GM23338 (cell line): ENCODE measurements around the gene CDC14B. TPM values are rescaled to one million over a fixed set of nuclear protein-coding genes. Genes with fewer than 3 reads are reported as not detected.

ENCODE experiments used
- ATAC-seq: fragments of 200-7000 bp; cut with Tn5 transposase; 3 replicates; pipeline ENCODE4 v1.9.1; 2020
- DNase-seq: peaks from one replicate; pipeline ENCODE4 v3.0.0-alpha.2; 2015; ENCODE audit warnings: low spot score
- H2AFZ ChIP-seq: fragments of 200-600 bp; sonication (generic); 2 replicates; pipeline ENCODE4 v1.8.0; 2016; ENCODE audit warnings: antibody characterized with exemption, mild to moderate bottlenecking, moderate library complexity
- H3F3A ChIP-seq: fragments of 200-600 bp; sonication (generic); replicated peaks from 2 replicates; pipeline ENCODE4 v1.8.0; 2017; ENCODE audit warnings: antibody characterized with exemption, mixed run types, low read depth
- H3K27ac ChIP-seq: fragments of 200-600 bp; sonication (generic); 2 replicates; pipeline ENCODE4 v1.6.1; 2016; ENCODE audit warnings: low read depth
- H3K27me3 ChIP-seq: fragments of 200-600 bp; sonication (generic); 2 replicates; pipeline ENCODE4 v1.8.0; 2016; ENCODE audit warnings: mild to moderate bottlenecking, mixed run types, moderate library complexity; ENCODE audit not compliant: insufficient read depth
- H3K36me3 ChIP-seq: fragments of 200-600 bp; sonication (generic); 2 replicates; pipeline ENCODE4 v1.8.0; 2016; ENCODE audit warnings: mild to moderate bottlenecking; ENCODE audit not compliant: insufficient read depth
- H3K4me1 ChIP-seq: fragments of 200-600 bp; sonication (generic); 2 replicates; pipeline ENCODE4 v1.8.0; 2016; ENCODE audit warnings: mild to moderate bottlenecking, moderate library complexity; ENCODE audit not compliant: insufficient read depth
- H3K4me2 ChIP-seq: fragments of 200-600 bp; sonication (generic); 2 replicates; pipeline ENCODE4 v1.7.1; 2017; ENCODE audit warnings: mixed run types
- H3K4me3 ChIP-seq: fragments of 200-600 bp; sonication (generic); 2 replicates; pipeline ENCODE4 v1.6.1; 2016; ENCODE audit warnings: mixed run types
- H3K79me2 ChIP-seq: fragments of 200-600 bp; sonication (generic); replicated peaks from 2 replicates; pipeline ENCODE4 v1.8.0; 2017; ENCODE audit warnings: mild to moderate bottlenecking; ENCODE audit not compliant: insufficient read depth
- H3K9me2 ChIP-seq: fragments of 200-600 bp; sonication (generic); 2 replicates; pipeline ENCODE4 v1.8.0; 2017; ENCODE audit not compliant: insufficient read depth
- H4K20me1 ChIP-seq: fragments of 200-600 bp; sonication (generic); replicated peaks from 2 replicates; pipeline ENCODE4 v1.8.0; 2017; ENCODE audit warnings: mild to moderate bottlenecking; ENCODE audit not compliant: insufficient read depth
- H3K27ac Mint-ChIP-seq: 2 replicates; pipeline ENCODE4 v1.8.0; 2020; ENCODE audit warnings: inconsistent platforms, mild to moderate bottlenecking, moderate library complexity, mixed read lengths
- H3K27me3 Mint-ChIP-seq: 3 replicates; pipeline ENCODE4 v1.8.0; 2022; ENCODE audit warnings: low read depth, mild to moderate bottlenecking, moderate library complexity, mixed read lengths, inconsistent platforms; ENCODE audit not compliant: insufficient read depth, poor library complexity
- H3K36me3 Mint-ChIP-seq: 3 replicates; pipeline ENCODE4 v1.8.0; 2021; ENCODE audit warnings: low read depth, mild to moderate bottlenecking, inconsistent platforms, moderate library complexity, mixed read lengths
- H3K4me1 Mint-ChIP-seq: 3 replicates; pipeline ENCODE4 v1.8.0; 2020; ENCODE audit warnings: mild to moderate bottlenecking, inconsistent platforms, mixed read lengths
- H3K4me3 Mint-ChIP-seq: 3 replicates; pipeline ENCODE4 v1.8.0; 2021; ENCODE audit warnings: moderate library complexity, mild to moderate bottlenecking, inconsistent platforms, mixed read lengths
- H3K9me3 Mint-ChIP-seq: 3 replicates; pipeline ENCODE4 v1.8.0; 2020; ENCODE audit warnings: moderate library complexity, mild to moderate bottlenecking, inconsistent platforms, mixed read lengths
- CREB1 ChIP-seq: fragments of 250-450 bp; sonication (Bioruptor Pico); IDR thresholded peaks from 2 replicates; pipeline ENCODE4 v1.5.0; 2020; ENCODE audit warnings: low read depth, mild to moderate bottlenecking, moderate library complexity
- CTCF ChIP-seq, 2 experiments: fragments of 200-600 bp in 1 of 2; sonication (generic) in 1 of 2; conservative IDR thresholded peaks; 2 replicates each; pipeline versions ENCODE4 v1.5.1 to v1.6.1; 2016 to 2017; ENCODE audit warnings: antibody characterized with exemption in 2 of 2, low read depth in 2 of 2, mild to moderate bottlenecking in 2 of 2, moderate library complexity in 1 of 2
- ETS1 ChIP-seq: IDR thresholded peaks from 2 replicates; pipeline ENCODE4 v1.6.1; 2016; ENCODE audit warnings: antibody characterized with exemption
- EZH2 ChIP-seq: fragments of 200-600 bp; sonication (generic); IDR thresholded peaks from one replicate; pipeline ENCODE4 v1.8.0; 2017; ENCODE audit warnings: antibody characterized with exemption, mild to moderate bottlenecking, low read depth; ENCODE audit not compliant: unreplicated experiment
- EZH2phosphoT487 ChIP-seq: fragments of 200-600 bp; sonication (generic); IDR thresholded peaks from one replicate; pipeline ENCODE4 v1.8.1; 2018; ENCODE audit warnings: antibody characterized with exemption; ENCODE audit not compliant: unreplicated experiment
- JUNB ChIP-seq: IDR thresholded peaks from one replicate; pipeline ENCODE4 v1.6.1; 2016; ENCODE audit warnings: antibody characterized with exemption; ENCODE audit not compliant: unreplicated experiment
- NANOG ChIP-seq: IDR thresholded peaks from 2 replicates; pipeline ENCODE4 v1.6.1; 2016; ENCODE audit warnings: antibody characterized with exemption, borderline replicate concordance
- POLR2AphosphoS5 ChIP-seq: IDR thresholded peaks from 2 replicates; pipeline ENCODE4 v1.6.1; 2016; ENCODE audit warnings: antibody characterized with exemption, low read depth
- REST ChIP-seq: IDR thresholded peaks from one replicate; pipeline ENCODE4 v1.6.1; 2018; ENCODE audit warnings: antibody characterized with exemption; ENCODE audit not compliant: unreplicated experiment
- STAT1 ChIP-seq: IDR thresholded peaks from one replicate; pipeline ENCODE4 v1.6.1; 2016; ENCODE audit warnings: antibody characterized with exemption; ENCODE audit not compliant: unreplicated experiment
- ZNF114 ChIP-seq: fragments of 250-450 bp; sonication (Bioruptor Pico); IDR thresholded peaks from 2 replicates; pipeline ENCODE4 v1.5.0; 2020; ENCODE audit warnings: mild to moderate bottlenecking, moderate library complexity
- ZNF331 ChIP-seq: fragments of 250-450 bp; sonication (Bioruptor Pico); IDR thresholded peaks from 2 replicates; pipeline ENCODE4 v1.5.0; 2020; ENCODE audit warnings: low read depth, mild to moderate bottlenecking, moderate library complexity
- ZNF462 ChIP-seq: fragments of 250-450 bp; sonication (Bioruptor Pico); IDR thresholded peaks from 2 replicates; pipeline ENCODE4 v1.5.0; 2020; ENCODE audit warnings: mild to moderate bottlenecking, moderate library complexity
- polyA plus RNA-seq: library from polyadenylated mRNA; unstranded; fragments of >200 nt; fragmentation: Nextera tagmentation; extraction: Ambion mirVana; gene quantifications from 2 replicates; pipeline ENCODE4 v1.2.1, GENCODE V29; 2016
- total RNA-seq: library from RNA; depleted of rRNA; stranded (reverse); fragments of >200 nt; shearing (Covaris generic); gene quantifications from 2 replicates; pipeline ENCODE4 v1.2.3, GENCODE V29; 2014

Gene CDC14B
- total and polyA plus RNA-seq, 2 experiments from 2014 or later = 12.2 to 52.1 TPM

- H3K4me1 Mint-ChIP-seq = no peaks in the 10 kb centered on the region
- DNase-seq = peak; percentile 19
- no peak for ATAC-seq
These were observed 44.0 kb upstream of the CDC14B start for GRCh38 chr9:96663506-96664120.

More at GRCh38 chr9:96663506-96664120, 44.0 kb upstream of the CDC14B start:
- Histone ChIP-seq H2AFZ (peak overlapping the region; percentile 78; the same call in 1 of the 2 replicates), H3K79me2 (no peaks in the 10 kb centered on the region), H3K4me1 (no peaks in the 10 kb centered on the region), H3K4me2 (no peak overlapping the region), H3K36me3 (no peaks in the 10 kb centered on the region), H3F3A (no peaks in the 10 kb centered on the region), H3K9me2 (no peaks in the 10 kb centered on the region), H3K27ac (no peak overlapping the region), H3K4me3 (no peak overlapping the region), H4K20me1 (no peaks in the 10 kb centered on the region), H3K27me3 (no peaks in the 10 kb centered on the region)
- Mint-ChIP-seq H3K27me3 (peaks cover 8% of the 10 kb centered on the region), H3K9me3 (peaks cover 4% of the 10 kb centered on the region; the same call in 1 of the 3 replicates), H3K36me3 (no peaks in the 10 kb centered on the region), H3K4me3 (no peak overlapping the region), H3K27ac (no peak overlapping the region)
- no peak for TF ChIP-seq CTCF (conservative IDR thresholded peaks at IDR 0.05; ENCODE audit: low read depth in 2 of 2)
- TF ChIP-seq EZH2 = no peak
- TF ChIP-seq NANOG = no peak
- TF ChIP-seq POLR2AphosphoS5 = no peak
- no peak for TF ChIP-seq ZNF114
- no peak for TF ChIP-seq JUNB
- TF ChIP-seq EZH2phosphoT487 = no peak
- no peak for TF ChIP-seq ZNF331 (CRISPR knock-in tag)
- TF ChIP-seq ETS1 = no peak
- TF ChIP-seq CREB1 = no peak
- no peak for TF ChIP-seq ZNF462 (CRISPR knock-in tag)
- no peak for TF ChIP-seq REST
- TF ChIP-seq STAT1 = no peak
